Fibroblast of skin of left quadriceps (primary cell): ENCODE results near the gene NUP62.
"Not testable (repeated sequence)": the region's sequence is repeated elsewhere in the genome, so short reads cannot be mapped to it uniquely, and the experiment has no call there.

ENCODE experiments used
- DNase-seq, 2 experiments: peaks; one replicate each; pipeline ENCODE4 v3.0.0-alpha.2; 2013; ENCODE audit warnings: low read depth in 2 of 2

NUP62 gene, protein sequence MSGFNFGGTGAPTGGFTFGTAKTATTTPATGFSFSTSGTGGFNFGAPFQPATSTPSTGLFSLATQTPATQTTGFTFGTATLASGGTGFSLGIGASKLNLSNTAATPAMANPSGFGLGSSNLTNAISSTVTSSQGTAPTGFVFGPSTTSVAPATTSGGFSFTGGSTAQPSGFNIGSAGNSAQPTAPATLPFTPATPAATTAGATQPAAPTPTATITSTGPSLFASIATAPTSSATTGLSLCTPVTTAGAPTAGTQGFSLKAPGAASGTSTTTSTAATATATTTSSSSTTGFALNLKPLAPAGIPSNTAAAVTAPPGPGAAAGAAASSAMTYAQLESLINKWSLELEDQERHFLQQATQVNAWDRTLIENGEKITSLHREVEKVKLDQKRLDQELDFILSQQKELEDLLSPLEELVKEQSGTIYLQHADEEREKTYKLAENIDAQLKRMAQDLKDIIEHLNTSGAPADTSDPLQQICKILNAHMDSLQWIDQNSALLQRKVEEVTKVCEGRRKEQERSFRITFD

DNA sequence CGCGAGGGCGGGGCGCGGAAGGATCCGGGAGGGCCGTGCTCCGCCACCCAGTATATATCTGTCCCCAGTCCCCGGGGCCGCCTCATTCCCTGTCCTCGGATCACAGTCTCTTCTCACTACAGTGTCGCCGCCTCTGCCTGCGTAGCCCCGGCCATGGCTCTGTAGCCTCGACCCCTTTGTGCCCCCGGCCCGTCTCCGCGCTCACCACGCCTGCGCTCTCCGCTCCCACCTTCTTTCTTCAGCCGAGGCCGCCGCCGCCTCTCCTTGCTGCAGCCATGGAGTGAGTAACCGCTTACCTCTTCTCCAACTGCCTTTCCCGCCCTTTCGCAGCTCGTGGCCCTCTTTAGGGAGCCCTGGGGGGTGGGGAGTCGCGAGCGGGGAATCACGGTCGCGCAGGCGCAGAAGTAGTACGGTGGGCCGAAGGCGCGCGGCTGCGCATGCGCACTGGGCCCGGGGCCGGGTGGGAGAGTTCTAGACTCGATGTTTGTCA, at the start of gene NUP62, which contains the start of gene ATF5:
Gene NUP62 (minus strand): TSS at position 384 of the 490 bp plus-strand sequence. CDS start 19,697 bp downstream, outside the sequence.
Gene ATF5 (plus strand): TSS at position 85 of the 490 bp plus-strand sequence. CDS start 1,646 bp downstream, outside the sequence.
- DNase-seq: peak; percentile 64 to 65

DNA sequence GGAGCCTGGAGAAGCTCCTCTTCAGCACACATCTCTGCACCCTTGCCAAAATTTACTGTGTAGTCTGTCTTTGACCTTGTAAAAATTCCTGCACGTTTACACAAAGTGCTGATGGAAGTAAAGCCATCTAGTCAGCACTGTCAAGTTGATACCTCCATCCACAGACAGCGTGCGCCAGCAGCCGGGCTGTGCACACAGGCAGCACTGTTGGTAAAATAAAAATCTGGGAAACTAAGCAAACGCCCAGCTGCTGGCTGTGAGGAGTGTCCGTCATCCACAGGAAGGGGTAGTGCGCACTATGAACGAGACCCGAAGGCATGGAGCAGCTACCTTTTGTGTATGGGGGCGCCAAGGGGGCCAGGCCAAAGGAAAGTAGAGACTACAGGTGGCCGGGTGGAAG, 49.0 kb upstream of the NUP62 start:
- no peak for DNase-seq

DNA sequence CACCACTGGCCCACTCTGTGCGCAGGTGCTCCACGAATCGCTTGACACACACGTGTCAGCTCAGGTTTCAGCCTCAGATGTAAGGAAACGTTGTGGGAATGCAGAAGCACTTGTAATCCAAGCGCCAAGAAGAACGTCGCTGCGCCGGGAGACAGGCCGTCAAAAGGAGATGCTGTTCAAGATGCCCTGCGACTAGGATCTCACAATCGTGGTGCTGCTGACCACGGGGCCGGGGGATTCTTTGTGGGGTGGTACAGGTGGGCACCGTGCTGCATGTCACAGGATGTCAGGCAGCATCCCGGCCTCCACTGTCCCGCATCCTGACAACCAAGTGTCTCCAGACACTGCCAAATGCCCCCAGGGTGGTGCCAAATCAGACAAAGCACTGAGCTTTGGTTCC, 48.6 kb upstream of the NUP62 start:
- DNase-seq: no peak

DNA sequence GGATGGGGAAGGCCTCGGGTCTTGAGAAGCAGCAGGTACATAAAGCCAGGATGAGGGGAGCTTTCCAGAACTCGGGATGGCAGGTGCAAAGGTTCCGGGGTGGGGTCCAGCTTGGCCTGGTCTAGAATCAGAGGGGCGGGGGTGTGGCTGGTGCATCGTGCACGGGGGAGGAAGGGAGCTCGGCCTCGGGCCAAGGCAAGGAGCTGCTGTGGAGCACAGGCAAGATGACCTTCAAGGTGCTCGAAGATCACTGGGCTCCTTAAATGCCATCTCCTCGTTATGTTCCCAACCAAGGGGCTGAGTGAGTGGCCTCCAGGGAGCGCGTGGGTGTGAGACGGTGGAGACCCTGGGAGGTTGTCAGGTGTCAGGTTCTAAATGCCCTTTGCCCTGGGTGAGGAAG, 47.8 kb upstream of the NUP62 start:
- no peak for DNase-seq

DNA sequence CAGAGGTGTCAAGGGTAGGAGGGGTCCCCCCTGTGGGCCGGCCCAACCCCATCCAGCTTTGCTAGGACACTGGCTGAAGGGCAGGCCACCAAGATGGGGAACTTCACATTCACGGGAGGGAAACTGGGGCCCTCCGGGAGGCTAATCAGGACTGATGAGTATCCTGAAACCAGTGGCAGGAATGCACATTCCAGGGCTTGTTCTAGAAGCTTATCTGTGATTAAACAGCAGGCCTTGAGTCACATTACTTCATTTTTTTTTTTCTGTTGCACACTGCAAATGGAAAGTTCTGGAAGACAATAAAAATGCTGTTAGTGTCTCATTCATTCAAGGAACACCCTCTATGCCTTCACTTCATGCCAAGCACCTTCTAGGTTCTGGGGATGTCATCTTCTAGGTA, 47.2 kb upstream of the NUP62 start:
- no peak for DNase-seq

DNA sequence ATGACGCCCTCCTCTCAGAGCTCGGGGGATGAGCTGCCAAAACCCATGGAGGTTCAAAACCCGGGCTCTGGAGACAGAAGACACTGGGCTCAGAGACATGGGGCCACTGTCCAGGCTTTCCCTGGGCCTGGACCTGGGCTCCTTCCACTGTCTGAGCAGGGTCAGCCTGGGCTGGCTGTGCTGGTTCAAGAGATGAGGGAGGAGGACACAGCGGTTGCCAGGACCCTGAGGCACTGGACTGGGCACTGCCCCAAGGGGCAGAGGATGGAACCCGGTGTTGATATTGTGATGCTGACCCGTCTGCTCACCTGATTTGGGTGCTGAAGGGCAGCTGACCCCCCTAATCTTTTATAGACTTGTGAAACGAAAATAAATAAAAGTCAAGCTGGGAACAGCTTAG, 45.7 kb upstream of the NUP62 start:
- DNase-seq: no peak

DNA sequence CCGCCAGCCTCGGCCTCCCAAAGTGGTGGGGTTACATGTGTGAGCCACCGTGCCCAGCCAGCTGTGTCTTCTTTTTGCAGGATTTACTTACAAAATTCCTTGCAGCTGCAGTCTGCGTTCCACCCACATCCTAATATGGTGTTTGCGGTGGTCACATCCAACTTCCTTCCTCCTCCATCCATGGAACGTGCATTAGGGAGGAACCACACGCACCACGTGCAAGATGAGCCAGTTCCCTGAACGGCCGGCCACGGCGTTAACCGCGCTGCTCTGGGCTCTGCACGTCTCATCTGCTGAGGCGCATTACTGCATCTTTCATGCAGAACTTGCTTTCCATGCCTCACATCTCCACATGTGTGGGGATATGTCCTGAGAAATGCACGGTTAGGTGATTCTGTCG, 44.7 kb upstream of the NUP62 start:
- no peak for DNase-seq

DNA sequence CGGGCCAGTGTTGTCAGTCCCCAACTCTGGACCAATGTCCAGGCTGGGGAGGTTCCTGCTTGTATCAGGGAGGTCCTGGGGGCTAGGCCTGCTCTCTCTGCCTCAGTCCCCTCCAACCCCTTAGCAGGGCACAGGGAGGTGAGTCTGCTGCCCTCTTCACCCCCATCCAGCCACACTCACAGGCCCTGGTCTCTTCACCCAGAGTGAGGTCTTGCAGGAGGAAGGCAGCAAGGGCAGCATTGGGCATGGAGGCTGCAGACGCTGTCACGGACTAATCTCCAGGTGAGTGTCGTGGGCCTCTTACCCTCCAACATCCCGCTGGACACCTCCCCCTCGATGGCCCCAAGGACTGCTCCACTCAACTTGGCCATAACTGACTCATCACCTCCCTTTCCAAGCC, 43.5 kb upstream of the NUP62 start:
- DNase-seq: no peak

DNA sequence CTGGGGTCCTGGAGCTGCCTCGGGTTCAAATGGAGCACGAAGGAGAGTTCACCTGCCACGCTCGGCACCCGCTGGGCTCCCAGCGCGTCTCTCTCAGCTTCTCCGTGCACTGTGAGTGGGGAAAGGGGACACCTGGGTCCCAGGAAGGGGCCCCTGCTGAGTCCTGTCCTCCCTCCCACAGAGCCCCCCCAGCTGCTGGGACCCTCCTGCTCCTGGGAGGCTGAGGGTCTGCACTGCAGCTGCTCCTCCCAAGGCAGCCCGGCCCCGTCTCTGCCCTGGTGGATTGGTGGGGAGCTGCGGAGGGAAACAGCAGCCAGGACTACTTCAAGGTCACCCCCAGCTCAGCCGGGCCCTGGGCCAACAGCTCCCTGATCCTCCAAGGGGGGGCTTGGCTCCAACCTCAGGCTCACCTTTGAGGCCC, 42.7 kb upstream of the NUP62 start:
- no peak for DNase-seq

DNA sequence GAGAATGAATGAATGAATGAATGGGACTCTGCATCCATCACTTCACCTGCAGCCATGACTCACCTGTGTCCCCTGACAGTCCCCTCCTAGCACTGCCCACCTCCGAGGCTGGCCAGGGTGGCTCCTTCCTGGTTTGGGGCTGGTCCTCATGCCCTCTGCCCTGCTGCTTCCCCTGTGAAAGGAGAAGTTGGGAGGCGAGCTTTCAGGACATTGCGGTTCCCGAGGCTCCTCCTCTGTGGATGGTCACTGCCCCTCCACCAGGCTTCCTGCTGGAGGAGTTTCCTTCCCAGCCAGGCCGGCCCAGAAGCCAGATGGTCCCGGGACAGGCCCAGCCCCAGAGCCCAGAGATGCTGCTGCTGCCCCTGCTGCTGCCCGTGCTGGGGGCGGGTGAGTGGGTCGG, 40.1 kb upstream of the NUP62 start:
- DNase-seq: not testable (repeated sequence)

DNA sequence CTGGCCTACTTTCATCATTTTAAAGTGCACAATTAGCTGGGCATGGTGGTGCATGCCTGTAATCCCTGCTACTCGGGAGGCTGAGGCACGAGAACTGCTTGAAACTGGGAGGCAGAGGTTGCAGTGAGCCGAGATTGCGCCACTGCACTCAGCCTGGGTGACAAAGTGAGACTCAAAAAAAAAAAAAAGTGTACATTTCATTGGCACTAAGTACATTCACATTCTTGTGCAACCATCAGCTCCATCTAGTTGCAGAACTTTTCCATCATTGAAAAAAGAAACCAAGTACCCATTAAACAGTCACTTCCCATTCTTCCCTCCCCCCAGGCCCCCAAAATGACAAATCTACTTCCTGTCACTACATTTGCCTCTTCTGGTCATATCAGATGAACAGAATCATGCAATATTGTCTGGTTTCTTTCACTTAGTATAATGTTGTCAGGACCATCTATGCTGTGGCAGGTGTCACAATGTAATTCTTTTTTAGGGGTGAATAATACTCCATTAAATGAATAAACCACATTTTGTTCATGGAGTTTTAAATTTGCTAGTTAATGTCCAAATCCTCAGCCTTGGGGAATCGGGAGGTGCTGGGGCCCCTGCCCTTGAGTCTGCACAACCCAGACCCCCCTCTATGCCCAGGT, 39.1 kb upstream of the NUP62 start:
- no peak for DNase-seq

DNA sequence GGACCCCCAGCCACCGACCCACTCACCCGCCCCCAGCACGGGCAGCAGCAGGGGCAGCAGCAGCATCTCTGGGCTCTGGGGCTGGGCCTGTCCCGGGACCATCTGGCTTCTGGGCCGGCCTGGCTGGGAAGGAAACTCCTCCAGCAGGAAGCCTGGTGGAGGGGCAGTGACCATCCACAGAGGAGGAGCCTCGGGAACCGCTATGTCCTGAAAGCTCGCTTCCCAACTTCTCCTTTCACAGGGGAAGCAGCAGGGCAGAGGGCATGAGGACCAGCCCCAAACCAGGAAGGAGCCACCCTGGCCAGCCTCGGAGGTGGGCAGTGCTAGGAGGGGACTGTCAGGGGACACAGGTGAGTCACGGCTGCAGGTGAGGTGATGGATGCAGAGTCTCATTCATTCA, 31.7 kb upstream of the NUP62 start, which contains the start of gene SIGLEC11:
Gene SIGLEC11 (minus strand): TSS at position 193 of the 400 bp plus-strand sequence. CDS start 91 bp downstream, at position 102.
- not testable (repeated sequence) for DNase-seq

DNA sequence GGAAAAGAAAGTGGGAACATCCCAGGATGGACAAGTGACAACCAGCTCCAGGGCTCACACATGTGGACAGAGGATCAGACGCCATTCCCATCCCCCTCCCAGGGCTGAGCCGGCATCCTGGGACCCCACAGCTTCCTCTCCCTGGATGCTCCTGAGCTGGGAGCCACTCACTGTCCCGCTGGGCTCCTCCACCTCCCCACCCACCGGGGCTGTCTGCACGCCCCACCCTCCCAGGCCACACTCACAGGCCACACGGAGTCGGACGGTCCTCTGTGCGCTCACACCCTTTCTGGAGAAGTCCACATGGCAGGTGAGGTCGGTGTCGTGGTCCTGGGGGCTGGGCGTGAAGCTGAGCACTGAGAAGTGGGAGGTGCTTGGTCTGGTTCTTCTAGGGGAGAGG, 30.6 kb upstream of the NUP62 start:
- DNase-seq: not testable (repeated sequence)

DNA sequence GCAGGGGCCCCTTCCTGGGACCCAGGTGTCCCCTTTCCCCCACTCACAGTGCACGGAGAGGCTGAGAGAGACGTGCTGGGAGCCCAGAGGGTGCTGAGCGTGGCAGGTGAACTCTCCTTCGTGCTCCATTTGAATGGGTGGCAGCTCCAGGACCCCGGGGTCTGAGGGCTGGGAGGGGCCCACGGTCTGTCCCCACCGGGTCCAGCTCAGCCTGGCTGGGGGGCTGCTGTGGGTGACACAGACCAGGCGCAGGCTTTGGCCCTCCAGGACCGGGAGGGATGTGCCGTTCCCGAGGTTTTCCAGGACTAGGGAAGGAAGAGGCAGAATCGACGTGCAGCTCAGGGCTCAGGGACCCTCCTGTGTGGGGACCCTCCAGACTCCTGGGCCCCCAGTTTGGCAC, 29.3 kb upstream of the NUP62 start:
- not testable (repeated sequence) for DNase-seq

DNA sequence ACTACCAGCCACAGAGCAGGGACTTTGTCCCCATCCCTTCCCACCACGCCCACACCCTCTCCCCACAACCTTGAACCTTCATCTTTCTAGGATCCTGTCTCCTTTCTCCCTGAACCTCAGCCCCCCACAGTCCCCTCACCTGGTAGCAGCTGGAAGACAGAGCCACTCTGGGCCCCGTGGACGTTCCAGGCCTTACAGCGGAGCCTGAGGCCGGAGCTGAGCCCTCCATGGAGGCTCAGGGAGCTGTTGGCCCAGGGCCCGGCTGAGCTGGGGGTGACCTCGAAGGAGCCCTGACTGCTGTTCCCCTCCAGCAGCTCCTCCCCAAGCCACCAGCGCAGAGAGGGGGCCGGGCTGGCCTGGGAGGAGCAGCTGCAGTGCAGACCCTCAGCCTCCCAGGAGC, 28.8 kb upstream of the NUP62 start:
- DNase-seq: not testable (repeated sequence)

DNA sequence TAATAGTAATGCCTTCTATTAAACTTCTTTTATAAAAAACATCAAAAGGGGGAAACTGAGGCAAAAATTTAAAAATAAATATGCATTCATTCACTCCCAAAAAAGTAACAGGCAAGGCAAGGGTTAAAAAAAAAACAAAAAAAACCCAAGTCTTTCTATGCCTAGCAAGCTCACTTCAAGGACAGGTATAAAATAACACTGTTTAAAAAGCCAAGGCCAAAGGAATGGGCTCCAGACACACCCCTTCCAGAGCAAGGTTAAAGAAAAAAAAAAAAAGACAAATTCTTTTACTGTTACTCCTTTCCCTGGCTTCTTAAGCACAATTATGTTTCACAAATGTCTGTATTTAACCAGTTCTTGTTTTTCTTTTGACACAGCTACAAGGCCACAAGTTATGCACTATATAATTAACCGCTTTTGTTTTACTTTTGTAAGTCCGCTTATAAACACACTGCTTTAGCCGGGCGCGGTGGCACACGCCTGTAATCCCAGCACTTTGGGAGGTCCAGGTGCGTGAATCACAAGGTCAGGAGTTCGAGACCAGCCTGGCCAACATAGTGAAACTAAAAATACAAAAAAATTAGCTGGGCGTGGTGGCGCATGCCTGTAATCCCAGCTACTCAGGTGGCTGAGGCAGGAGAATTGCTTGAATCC, 28.1 kb upstream of the NUP62 start:
- DNase-seq: no peak

DNA sequence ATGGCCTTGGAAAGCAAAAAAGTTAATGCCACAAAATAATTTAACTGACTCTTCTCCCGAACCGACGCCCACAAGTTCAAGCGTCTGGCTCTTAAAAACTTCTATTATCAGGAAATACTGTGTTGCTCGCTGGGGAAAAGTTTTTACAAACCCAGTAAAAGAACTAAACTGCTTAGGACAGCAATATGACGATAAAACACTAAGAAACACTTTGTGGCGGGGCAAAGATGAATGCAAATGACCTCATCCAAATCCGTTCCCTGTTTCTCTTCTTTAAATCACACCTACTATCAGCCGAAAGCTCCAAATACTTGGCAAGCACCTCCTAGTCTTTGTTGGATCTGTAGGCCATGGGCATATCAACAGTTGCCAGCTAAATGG, 26.8 kb upstream of the NUP62 start:
- no peak for DNase-seq

DNA sequence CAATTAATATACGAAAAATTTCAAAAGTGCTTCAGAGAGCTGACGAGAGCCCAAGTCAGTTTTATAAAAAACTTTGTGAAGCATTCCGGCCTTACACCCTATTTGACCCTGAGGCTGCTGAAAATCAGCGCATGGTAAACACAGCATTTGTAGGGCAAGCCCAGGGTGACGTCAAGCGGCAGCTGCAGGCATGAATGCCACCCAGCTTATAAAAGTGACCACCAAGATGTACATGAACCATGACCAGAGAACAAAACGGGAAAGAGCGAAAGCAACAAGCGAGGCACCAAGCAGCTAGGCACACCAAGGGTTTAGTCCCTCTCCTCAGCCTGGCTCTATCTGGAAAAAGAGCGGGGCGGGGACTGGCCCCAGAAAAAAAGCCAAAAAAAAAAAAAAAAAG, 25.6 kb upstream of the NUP62 start:
- DNase-seq: no peak

DNA sequence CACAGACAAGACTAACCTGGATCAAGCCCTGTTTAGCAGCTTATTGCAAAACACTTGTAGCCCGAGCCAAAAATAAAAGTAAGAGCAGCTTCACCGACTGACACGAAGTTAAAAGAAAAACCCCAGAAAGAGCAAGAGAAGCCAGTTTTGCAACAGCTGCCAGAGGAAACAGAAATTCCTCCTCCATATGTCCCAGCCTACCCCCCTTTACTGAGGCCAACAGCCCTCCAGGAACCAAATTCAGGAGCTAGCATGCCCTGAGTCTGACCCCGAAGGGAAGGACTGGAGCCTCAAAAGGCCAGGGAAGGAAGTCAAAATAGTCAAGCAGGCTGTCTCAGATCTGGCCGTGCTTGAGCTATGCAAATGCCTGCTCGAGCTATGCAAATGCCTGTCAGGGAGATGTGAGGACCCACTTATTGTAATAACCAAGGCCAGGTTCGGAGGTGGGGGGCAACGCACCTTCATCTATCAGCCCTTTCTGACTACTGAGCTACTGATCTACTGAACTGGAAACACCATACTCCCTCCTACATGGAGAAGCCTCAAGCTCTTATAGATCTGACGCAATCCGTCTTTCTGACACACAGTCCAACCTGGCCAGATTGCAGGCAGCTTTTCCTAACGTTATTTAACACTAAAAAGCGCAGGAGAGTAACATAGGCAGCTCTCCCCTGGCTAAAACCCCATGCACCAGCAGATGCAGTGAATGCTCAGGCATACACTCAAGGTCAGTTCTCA, 25.0 kb upstream of the NUP62 start:
- DNase-seq: no peak

DNA sequence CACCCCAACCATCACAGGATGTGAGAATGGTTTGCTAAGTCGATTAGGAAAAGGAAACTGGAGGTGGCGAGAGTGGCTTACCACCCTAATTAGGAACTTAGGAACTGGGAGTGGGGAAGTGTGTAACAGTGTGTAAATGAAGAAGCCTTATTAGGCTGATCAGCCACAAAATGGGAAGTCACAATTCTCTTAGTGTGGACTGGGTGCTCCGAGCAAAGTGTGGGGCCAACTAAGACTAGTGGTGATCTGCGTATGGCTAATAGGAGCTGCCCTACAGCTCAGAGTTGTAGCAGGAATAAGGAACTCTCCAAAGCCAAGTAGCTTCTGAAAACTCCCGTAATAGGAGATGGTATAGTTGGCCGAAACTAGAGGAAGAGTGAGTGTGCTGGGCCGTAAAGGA, 24.1 kb upstream of the NUP62 start:
- no peak for DNase-seq

DNA sequence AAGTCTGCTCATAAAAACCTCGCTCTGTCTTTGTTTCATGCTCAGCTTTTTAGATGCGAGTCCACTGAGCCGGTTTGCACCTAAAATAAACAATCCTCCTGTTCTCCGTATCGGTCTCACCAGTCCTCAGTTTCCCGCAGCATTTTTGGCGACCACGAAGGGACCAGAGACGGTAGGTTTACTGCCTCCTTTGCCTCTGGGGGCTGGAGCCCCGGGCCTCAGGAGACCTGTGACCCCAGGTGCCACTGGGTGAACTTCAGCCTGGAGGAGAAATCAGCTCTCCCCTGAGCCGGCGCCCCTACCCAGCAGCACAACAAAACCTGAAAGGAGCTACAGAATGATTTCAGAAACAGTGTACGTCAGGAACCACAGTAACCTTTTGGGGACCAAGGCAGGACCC, 23.6 kb upstream of the NUP62 start:
- DNase-seq: no peak

DNA sequence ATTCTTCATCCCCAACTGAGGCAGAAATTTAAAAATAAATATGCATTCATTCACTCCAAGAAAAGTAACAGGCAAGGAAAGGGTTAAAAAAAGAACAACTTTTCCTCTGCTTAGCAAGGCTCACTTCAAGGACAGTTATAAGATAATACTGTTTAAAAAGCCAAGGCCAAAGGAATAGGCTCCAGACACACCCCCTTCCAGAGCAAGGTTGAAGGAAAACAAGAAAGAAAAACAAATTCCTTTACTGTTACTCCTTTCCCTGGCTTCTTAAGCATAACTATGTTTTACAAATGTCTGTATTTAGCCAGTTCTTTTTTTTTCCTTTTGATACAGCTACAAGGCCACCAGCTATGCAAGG, 23.2 kb upstream of the NUP62 start:
- DNase-seq: no peak
